Astrocyte (in vitro differentiated cells and primary cell): ENCODE data around the gene USP33. TPM values are rescaled to one million over a fixed set of nuclear protein-coding genes. Genes with fewer than 3 reads are reported as not detected.

ENCODE experiments used
- DNase-seq: peaks from one replicate; pipeline ENCODE4 v3.0.0-alpha.2; 2010; ENCODE audit warnings: low read depth
- FAIRE-seq: peaks from 2 replicates; lab custom pipeline; 2011; peaks lifted over from hg19 to GRCh38; lab: Jason Lieb, UNC
- H2AFZ ChIP-seq: 2 replicates; pipeline ENCODE4 v1.6.0; 2012; ENCODE audit warnings: low read depth, low read length, inconsistent platforms
- H3K27ac ChIP-seq: 2 replicates; pipeline ENCODE4 v1.5.1; 2011; ENCODE audit warnings: low read depth, low read length, inconsistent platforms
- H3K27me3 ChIP-seq: 2 replicates; pipeline ENCODE4 v1.6.0; 2011; ENCODE audit warnings: low read length, inconsistent platforms; ENCODE audit not compliant: insufficient read depth
- H3K36me3 ChIP-seq: 2 replicates; pipeline ENCODE4 v1.5.1; 2011; ENCODE audit warnings: low read length, inconsistent platforms; ENCODE audit not compliant: insufficient read depth
- H3K4me1 ChIP-seq: 2 replicates; pipeline ENCODE4 v1.5.1; 2011; ENCODE audit warnings: low read length, inconsistent platforms; ENCODE audit not compliant: insufficient read depth
- H3K4me2 ChIP-seq: 2 replicates; pipeline ENCODE4 v1.6.0; 2012; ENCODE audit warnings: low read length, inconsistent platforms
- H3K4me3 ChIP-seq: 2 replicates; pipeline ENCODE4 v1.5.1; 2011; ENCODE audit warnings: low read depth, mild to moderate bottlenecking, low read length, inconsistent platforms; ENCODE audit not compliant: insufficient read depth
- H3K79me2 ChIP-seq: 2 replicates; pipeline ENCODE4 v1.6.0; 2012; ENCODE audit warnings: mild to moderate bottlenecking, low read length, inconsistent platforms; ENCODE audit not compliant: insufficient read depth
- H3K9ac ChIP-seq: 2 replicates; pipeline ENCODE4 v1.6.0; 2012; ENCODE audit warnings: mild to moderate bottlenecking, low read length, inconsistent platforms
- H3K9me3 ChIP-seq: 2 replicates; pipeline ENCODE4 v1.5.1; 2012; ENCODE audit warnings: low read depth, mild to moderate bottlenecking, low read length, inconsistent platforms; ENCODE audit not compliant: insufficient read depth
- H4K20me1 ChIP-seq: 2 replicates; pipeline ENCODE4 v1.6.0; 2012; ENCODE audit warnings: low read length, inconsistent platforms; ENCODE audit not compliant: insufficient read depth
- H3K27ac Mint-ChIP-seq: one replicate; pipeline ENCODE4 v1.8.0; 2021; ENCODE audit warnings: mild to moderate bottlenecking, mixed read lengths; ENCODE audit not compliant: unreplicated experiment
- H3K27me3 Mint-ChIP-seq: one replicate; pipeline ENCODE4 v1.8.0; 2021; ENCODE audit warnings: low read depth, mixed read lengths; ENCODE audit not compliant: unreplicated experiment
- H3K36me3 Mint-ChIP-seq: one replicate; pipeline ENCODE4 v1.8.0; 2021; ENCODE audit warnings: low read depth, mixed read lengths; ENCODE audit not compliant: unreplicated experiment
- H3K4me1 Mint-ChIP-seq: one replicate; pipeline ENCODE4 v1.8.0; 2021; ENCODE audit warnings: low read depth, mixed read lengths; ENCODE audit not compliant: unreplicated experiment
- H3K4me3 Mint-ChIP-seq: one replicate; pipeline ENCODE4 v1.8.0; 2021; ENCODE audit warnings: mild to moderate bottlenecking, moderate library complexity, mixed read lengths; ENCODE audit not compliant: unreplicated experiment
- H3K9me3 Mint-ChIP-seq: one replicate; pipeline ENCODE4 v1.8.0; 2021; ENCODE audit warnings: mild to moderate bottlenecking, mixed read lengths; ENCODE audit not compliant: unreplicated experiment
- EZH2 ChIP-seq: IDR thresholded peaks from 2 replicates; pipeline ENCODE4 v1.6.1; 2012; ENCODE audit warnings: mild to moderate bottlenecking, low read length, inconsistent platforms; ENCODE audit not compliant: insufficient read depth
- total RNA-seq: library from RNA; stranded (reverse); gene quantifications from 2 replicates; pipeline ENCODE4 v1.2.1, GENCODE V29; 2021
- TF ChIP-seq, protein P1 (sequence below): IDR thresholded peaks from 2 replicates; pipeline ENCODE4 v1.5.1; 2011; ENCODE audit warnings: low read depth, mild to moderate bottlenecking, inconsistent platforms, low read length, moderate library complexity; ENCODE audit not compliant: insufficient read depth

USP33 gene
- total RNA-seq, 1 donor from 2014 or later: 46.4 TPM

DNA sequence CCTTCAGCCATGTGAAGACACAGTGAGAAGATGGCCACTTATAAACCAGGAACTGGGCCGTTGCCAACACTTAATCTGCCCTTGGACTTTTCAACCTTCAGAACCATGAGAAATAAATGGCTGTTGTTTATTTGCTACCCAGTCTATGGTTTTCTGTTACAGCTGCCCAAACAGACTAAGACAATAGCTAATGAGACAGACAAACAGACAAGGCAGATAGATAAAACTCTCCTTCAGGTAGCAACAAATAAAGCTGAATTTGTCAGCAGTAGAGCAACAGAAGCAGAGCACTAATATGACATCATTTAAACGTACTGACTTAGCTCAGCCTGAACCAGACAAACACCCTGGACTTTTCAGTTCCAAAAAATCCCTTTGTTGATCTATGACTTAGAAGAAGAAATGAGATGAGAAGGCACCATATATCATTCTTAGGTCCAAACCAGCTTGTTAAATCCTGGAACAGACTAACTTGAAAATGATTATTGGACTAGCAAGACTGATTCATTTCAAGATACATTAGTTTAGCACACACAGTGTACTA lies 104.1 kb downstream of the USP33 start:
- Mint-ChIP-seq H3K9me3 (peaks cover under 1% of the 10 kb centered on the region), H3K4me3 (no peak overlapping the region), H3K36me3 (peaks cover 8% of the 10 kb centered on the region), H3K27ac (no peak overlapping the region), H3K27me3 (no peaks in the 10 kb centered on the region), H3K4me1 (peaks cover 10% of the 10 kb centered on the region)
- Histone ChIP-seq H3K4me1 (no peaks in the 10 kb centered on the region), H3K27me3 (no peaks in the 10 kb centered on the region), H3K4me3 (no peak overlapping the region), H3K27ac (no peak overlapping the region), H2AFZ (no peak overlapping the region), H3K36me3 (peaks cover 2% of the 10 kb centered on the region), H3K9me3 (no peaks in the 10 kb centered on the region), H4K20me1 (peaks cover 68% of the 10 kb centered on the region), H3K79me2 (peaks cover 98% of the 10 kb centered on the region), H3K9ac (no peak overlapping the region), H3K4me2 (no peak overlapping the region)
- peak; percentile 6 for DNase-seq
- no peak for FAIRE-seq
- TF ChIP-seq, protein P1, sequence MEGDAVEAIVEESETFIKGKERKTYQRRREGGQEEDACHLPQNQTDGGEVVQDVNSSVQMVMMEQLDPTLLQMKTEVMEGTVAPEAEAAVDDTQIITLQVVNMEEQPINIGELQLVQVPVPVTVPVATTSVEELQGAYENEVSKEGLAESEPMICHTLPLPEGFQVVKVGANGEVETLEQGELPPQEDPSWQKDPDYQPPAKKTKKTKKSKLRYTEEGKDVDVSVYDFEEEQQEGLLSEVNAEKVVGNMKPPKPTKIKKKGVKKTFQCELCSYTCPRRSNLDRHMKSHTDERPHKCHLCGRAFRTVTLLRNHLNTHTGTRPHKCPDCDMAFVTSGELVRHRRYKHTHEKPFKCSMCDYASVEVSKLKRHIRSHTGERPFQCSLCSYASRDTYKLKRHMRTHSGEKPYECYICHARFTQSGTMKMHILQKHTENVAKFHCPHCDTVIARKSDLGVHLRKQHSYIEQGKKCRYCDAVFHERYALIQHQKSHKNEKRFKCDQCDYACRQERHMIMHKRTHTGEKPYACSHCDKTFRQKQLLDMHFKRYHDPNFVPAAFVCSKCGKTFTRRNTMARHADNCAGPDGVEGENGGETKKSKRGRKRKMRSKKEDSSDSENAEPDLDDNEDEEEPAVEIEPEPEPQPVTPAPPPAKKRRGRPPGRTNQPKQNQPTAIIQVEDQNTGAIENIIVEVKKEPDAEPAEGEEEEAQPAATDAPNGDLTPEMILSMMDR: no peak
- no peak for TF ChIP-seq EZH2

DNA sequence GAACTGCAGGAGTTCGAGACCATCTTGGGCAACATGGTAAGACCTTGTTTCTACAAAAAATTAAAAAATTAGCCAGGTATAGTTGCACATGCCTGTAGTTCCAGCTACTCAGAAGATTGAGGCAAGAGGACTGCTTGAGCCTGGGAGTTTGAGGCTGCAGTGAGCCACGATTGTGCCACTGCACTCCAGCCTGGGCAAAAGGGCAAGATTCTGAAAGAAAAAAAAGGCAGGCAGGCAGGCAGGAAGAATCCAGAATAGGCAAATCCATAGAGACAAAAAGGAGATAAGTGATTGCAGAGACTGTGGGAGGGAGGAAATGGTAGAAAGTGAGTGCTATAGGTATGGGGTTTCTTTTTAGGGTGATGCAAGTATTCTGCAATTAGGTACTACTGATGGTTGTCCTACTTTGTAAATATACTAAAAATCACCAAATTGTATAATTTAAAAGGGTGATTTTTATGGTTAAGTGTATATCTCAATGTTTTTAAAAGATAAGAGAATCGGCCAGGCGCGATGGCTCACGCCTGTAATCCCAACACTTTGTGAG lies 106.6 kb downstream of the USP33 start:
- DNase-seq: no peak
- no peaks in the 10 kb centered on the region for H3K4me1 ChIP-seq
- H3K9me3 Mint-ChIP-seq: peaks cover 2% of the 10 kb centered on the region
- H3K79me2 ChIP-seq: peaks cover 98% of the 10 kb centered on the region
- no peaks in the 10 kb centered on the region for H3K27me3 ChIP-seq
- no peaks in the 10 kb centered on the region for H3K9me3 ChIP-seq
- H3K27ac Mint-ChIP-seq: no peak overlapping the region
- peaks cover 10% of the 10 kb centered on the region for H3K4me1 Mint-ChIP-seq
- FAIRE-seq: no peak
- no peak overlapping the region for H3K9ac ChIP-seq
- TF ChIP-seq, protein P1: no peak
- TF ChIP-seq EZH2: no peak
- H3K36me3 ChIP-seq: peaks cover 2% of the 10 kb centered on the region
- H3K4me2 ChIP-seq: no peak overlapping the region
- peaks cover 14% of the 10 kb centered on the region for H3K36me3 Mint-ChIP-seq
- no peak overlapping the region for H2AFZ ChIP-seq
- H3K4me3 ChIP-seq: no peak overlapping the region
- H3K27ac ChIP-seq: no peak overlapping the region
- no peaks in the 10 kb centered on the region for H3K27me3 Mint-ChIP-seq
- H4K20me1 ChIP-seq: peaks cover 67% of the 10 kb centered on the region
- no peak overlapping the region for H3K4me3 Mint-ChIP-seq

DNA sequence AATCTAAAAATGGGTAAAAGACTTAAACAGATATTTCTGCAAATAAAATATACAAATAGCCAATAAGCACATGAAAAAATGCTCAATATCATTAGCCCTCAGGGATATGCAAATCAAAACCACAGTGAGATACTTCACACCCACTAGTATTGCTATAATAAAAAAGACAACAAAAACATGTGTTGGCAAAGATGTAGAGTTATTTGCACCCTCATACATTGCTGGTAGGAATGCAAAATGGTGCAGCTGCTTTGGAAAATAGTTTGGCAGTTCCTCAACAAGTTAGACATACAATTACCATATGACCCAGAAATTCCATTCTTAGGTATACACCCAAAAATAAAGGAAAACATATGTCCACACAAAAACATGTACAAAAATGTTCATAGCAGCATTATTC lies 107.4 kb downstream of the USP33 start:
- H3K27ac Mint-ChIP-seq: no peak overlapping the region
- Histone ChIP-seq H2AFZ (no peak overlapping the region), H3K36me3 (peaks cover 2% of the 10 kb centered on the region), H3K4me2 (no peak overlapping the region), H3K4me3 (no peak overlapping the region), H4K20me1 (peaks cover 67% of the 10 kb centered on the region), H3K9me3 (no peaks in the 10 kb centered on the region), H3K27me3 (no peaks in the 10 kb centered on the region), H3K4me1 (no peaks in the 10 kb centered on the region), H3K9ac (no peak overlapping the region), H3K27ac (no peak overlapping the region), H3K79me2 (peaks cover 98% of the 10 kb centered on the region)
- no peak for TF ChIP-seq EZH2
- TF ChIP-seq, protein P1: no peak
- peaks cover 10% of the 10 kb centered on the region for H3K4me1 Mint-ChIP-seq
- DNase-seq: peak; percentile 11
- peaks cover 14% of the 10 kb centered on the region for H3K36me3 Mint-ChIP-seq
- FAIRE-seq: no peak
- peaks cover 2% of the 10 kb centered on the region for H3K9me3 Mint-ChIP-seq
- H3K27me3 Mint-ChIP-seq: no peaks in the 10 kb centered on the region
- H3K4me3 Mint-ChIP-seq: no peak overlapping the region
